Measurements from ENCODE around the gene CUEDC2. TPM values are rescaled to one million over a fixed set of nuclear protein-coding genes. Genes with fewer than 3 reads are reported as not detected.
A peak's percentile ranks its signal among the peaks of the same experiment; 100 is the strongest.

Gene CUEDC2
- total RNA-seq, 2 donors from 2014 or later, result 30.2 to 32.1 TPM

DNA sequence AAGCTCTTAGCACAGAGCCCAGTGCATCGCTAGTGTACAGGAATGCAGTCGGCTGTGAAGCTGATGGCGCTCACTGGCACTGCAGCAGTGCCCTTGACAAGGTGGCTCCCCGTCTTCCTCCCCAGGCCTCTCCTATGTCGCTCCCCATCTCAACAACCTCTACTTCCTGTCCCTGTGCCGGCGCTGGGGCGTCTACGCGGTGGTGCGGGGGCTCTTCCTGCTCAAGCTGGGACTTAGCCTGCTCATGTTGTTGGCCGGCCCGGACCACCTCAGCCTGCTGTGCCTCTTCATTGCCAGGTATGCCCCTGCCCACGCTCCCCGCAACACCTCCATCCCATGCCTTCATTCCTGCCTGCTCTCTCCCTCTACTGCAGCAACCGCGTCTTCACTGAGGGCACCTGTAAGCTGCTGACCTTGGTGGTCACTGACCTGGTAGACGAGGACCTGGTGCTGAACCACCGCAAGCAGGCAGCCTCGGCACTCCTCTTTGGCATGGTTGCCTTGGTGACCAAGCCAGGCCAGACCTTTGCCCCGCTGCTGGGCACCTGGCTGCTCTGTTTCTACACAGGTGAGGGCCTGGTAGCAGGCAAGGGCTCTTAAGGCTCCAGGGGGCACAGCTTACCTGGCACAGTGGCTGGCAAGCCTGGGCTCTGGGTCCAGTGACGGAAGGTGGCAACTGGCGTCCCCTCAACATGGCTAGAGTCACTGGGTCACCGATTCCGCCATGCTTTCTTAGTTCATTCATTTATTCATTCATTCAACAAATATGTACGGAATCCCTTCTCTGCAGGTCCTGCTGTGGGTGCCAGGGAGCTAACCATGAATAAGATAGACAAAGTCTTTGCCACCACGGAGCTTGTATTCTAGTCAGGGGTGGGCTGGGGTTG lies 41.3 kb upstream of the CUEDC2 start:
- no peaks in the 10 kb centered on the region for H3K27me3 ChIP-seq
- no peaks in the 10 kb centered on the region for H3K9me3 ChIP-seq
- TF ChIP-seq, protein P1, sequence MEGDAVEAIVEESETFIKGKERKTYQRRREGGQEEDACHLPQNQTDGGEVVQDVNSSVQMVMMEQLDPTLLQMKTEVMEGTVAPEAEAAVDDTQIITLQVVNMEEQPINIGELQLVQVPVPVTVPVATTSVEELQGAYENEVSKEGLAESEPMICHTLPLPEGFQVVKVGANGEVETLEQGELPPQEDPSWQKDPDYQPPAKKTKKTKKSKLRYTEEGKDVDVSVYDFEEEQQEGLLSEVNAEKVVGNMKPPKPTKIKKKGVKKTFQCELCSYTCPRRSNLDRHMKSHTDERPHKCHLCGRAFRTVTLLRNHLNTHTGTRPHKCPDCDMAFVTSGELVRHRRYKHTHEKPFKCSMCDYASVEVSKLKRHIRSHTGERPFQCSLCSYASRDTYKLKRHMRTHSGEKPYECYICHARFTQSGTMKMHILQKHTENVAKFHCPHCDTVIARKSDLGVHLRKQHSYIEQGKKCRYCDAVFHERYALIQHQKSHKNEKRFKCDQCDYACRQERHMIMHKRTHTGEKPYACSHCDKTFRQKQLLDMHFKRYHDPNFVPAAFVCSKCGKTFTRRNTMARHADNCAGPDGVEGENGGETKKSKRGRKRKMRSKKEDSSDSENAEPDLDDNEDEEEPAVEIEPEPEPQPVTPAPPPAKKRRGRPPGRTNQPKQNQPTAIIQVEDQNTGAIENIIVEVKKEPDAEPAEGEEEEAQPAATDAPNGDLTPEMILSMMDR (IDR thresholded peaks at IDR 0.05), result no peak
- no peak for DNase-seq
- H3K36me3 ChIP-seq, result no peaks in the 10 kb centered on the region
- no peaks in the 10 kb centered on the region for H3K4me1 ChIP-seq
- no peak overlapping the region for H3K4me3 ChIP-seq
- H3K9ac ChIP-seq (ENCODE audit: low read depth in 2 of 2, low read length in 2 of 2), result no peak overlapping the region
- intact Hi-C loops (cut with DNase I), result no loop called here
- H3K27ac ChIP-seq, result no peak overlapping the region

DNA sequence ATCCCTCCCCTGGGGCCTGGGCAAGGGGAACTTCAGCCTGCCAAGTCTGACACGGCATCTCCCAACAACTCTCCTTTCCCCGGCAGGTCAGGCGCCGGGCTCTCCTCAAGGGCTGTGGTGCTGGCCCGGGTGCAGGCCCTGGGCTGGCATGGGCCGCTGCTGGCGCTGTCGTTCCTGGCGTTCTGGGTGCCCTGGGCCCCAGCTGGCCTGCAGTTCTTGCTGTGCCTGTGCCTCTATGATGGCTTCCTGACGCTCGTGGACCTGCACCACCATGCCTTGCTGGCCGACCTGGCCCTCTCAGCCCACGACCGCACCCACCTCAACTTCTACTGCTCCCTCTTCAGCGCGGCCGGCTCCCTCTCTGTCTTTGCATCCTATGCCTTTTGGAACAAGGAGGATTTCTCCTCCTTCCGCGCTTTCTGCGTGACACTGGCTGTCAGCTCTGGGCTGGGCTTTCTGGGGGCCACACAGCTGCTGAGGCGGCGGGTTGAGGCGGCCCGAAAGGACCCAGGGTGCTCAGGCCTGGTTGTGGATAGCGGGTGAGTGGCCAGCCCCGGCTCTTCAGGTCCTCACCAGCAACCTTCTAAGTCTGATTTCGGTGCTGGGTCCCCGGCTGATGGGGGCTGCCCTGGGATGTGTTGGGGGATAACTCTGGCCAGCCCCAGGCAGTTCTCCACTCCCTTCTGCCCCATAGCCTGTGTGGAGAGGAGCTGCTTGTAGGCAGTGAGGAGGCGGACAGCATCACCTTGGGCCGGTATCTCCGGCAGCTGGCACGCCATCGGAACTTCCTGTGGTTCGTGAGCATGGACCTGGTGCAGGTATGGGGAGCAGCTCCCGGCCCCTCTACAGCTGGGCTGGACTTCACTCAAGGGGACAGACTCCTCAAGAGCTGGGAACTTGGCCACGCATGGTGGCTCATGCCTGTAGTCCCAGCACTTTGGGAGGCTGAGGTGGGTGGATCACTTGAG lies 38.5 kb upstream of the CUEDC2 start:
- no peak overlapping the region for H3K9ac ChIP-seq (ENCODE audit: low read depth in 2 of 2, low read length in 2 of 2)
- H3K9me3 ChIP-seq, result no peaks in the 10 kb centered on the region
- H3K27me3 ChIP-seq, result no peaks in the 10 kb centered on the region
- intact Hi-C loops (cut with DNase I), result no loop called here
- no peak for DNase-seq
- no peak overlapping the region for H3K4me3 ChIP-seq
- no peak overlapping the region for H3K27ac ChIP-seq
- TF ChIP-seq, protein P1 (IDR thresholded peaks at IDR 0.05), result no peak
- H3K4me1 ChIP-seq, result no peaks in the 10 kb centered on the region
- no peaks in the 10 kb centered on the region for H3K36me3 ChIP-seq

DNA sequence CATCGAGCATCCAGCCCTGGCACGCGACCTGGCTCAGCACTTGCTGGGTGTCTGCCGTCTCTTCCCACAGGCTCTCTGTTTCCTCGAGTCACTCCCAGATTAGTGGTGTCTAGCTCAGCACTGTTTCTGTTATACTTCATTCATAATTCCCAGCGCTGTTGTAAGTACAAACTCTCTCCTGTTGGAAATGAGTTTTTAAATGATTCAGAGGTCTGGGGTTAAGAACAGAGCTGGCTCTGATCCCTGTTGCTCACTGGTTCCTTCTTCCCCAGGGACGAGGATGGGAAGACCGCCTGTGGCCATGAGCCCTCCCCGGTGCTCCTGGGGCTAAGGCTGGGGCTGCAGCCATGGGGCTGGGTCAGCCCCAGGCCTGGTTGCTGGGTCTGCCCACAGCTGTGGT lies 36.3 kb upstream of the CUEDC2 start:
- H3K9me3 ChIP-seq, result no peaks in the 10 kb centered on the region
- DNase-seq, result no peak
- no peaks in the 10 kb centered on the region for H3K36me3 ChIP-seq
- no peak overlapping the region for H3K4me3 ChIP-seq
- intact Hi-C loops (cut with DNase I), result no loop called here
- H3K27ac ChIP-seq, result peak overlapping the region; percentile 21
- H3K4me1 ChIP-seq, result no peaks in the 10 kb centered on the region
- H3K9ac ChIP-seq (ENCODE audit: low read depth in 2 of 2, low read length in 2 of 2), result no peak overlapping the region
- TF ChIP-seq, protein P1 (IDR thresholded peaks at IDR 0.05), result no peak
- H3K27me3 ChIP-seq, result no peaks in the 10 kb centered on the region

GRCh38 chr10:102467971-102468438 lies 35.6 kb upstream of the CUEDC2 start:
- intact Hi-C loops (cut with DNase I), result no loop called here
- Histone ChIP-seq H3K36me3 (no peaks in the 10 kb centered on the region), H3K9me3 (no peaks in the 10 kb centered on the region), H3K4me1 (no peaks in the 10 kb centered on the region), H3K27ac (peak overlapping the region; percentile 21), H3K27me3 (no peaks in the 10 kb centered on the region), H3K4me3 (peak overlapping the region; percentile 6), H3K9ac (ENCODE audit: low read depth in 2 of 2, low read length in 2 of 2) (peak overlapping the region in 1 of 2 donors; percentile 7)
- peak; percentile 76 for DNase-seq
- TF ChIP-seq, protein P1 (IDR thresholded peaks at IDR 0.05), result no peak

DNA sequence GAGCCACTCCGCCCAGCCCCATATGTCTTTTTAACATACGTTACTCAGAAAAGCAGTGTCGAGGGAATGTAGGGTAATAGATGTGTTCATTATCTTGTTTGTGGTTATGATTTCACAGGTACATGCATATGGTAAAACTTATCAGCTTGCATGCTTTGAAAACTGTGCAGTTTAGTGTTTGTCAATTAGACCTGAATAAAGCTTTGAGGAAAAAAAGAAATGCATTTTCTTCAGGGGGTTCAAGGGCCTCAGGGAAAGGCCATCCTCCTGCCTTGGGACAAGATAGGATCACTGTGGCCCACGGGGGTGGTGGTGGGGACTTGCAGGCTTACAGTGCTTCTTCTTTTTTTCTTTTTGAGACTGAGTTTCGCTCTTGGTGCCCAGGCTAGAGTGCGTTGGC lies 34.9 kb upstream of the CUEDC2 start:
- Histone ChIP-seq H3K4me1 (peaks cover 4% of the 10 kb centered on the region), H3K27ac (peak overlapping the region; percentile 21), H3K9ac (ENCODE audit: low read depth in 2 of 2, low read length in 2 of 2) (no peak overlapping the region), H3K36me3 (no peaks in the 10 kb centered on the region), H3K9me3 (no peaks in the 10 kb centered on the region), H3K4me3 (peak overlapping the region; percentile 6), H3K27me3 (no peaks in the 10 kb centered on the region)
- DNase-seq, result no peak
- TF ChIP-seq, protein P1 (IDR thresholded peaks at IDR 0.05), result no peak
- intact Hi-C loops (cut with DNase I), result no loop called here

Data from colonic mucosa (tissue), 4 donors.